Spleen (tissue), 11 donors: ENCODE results near the gene GPR152. TPM values are rescaled to one million over a fixed set of nuclear protein-coding genes. Genes with fewer than 3 reads are reported as not detected.
A peak's percentile ranks its signal among the peaks of the same experiment; 100 is the strongest.

ENCODE experiments used
- DNase-seq: peaks from one replicate; pipeline ENCODE4 v3.0.0-alpha.2; 2020
- H3K27ac ChIP-seq, 8 donors: fragments of 200-600 bp; sonication (generic) in 7 of 8; 1 replicate in 4 of 8; 2 replicates in 4 of 8; pipeline versions ENCODE4 v1.5.0 to v1.8.0; 2016 to 2021; ENCODE audit warnings: inconsistent platforms in 4 of 8, mild to moderate bottlenecking in 4 of 8, moderate library complexity in 1 of 8
- H3K27me3 ChIP-seq, 7 donors: fragments of 200-600 bp; sonication (generic) in 6 of 7; replicated peaks in 1 of 7; 1 replicate in 4 of 7; 2 replicates in 3 of 7; pipeline versions ENCODE4 v1.5.0 to v1.8.0; 2016 to 2021; ENCODE audit warnings: inconsistent platforms in 3 of 7, mild to moderate bottlenecking in 1 of 7
- H3K36me3 ChIP-seq, 6 donors: fragments of 200-600 bp; sonication (generic) in 5 of 6; 1 replicate in 4 of 6; 2 replicates in 2 of 6; pipeline versions ENCODE4 v1.5.0 to v1.8.0; 2016 to 2021; ENCODE audit warnings: inconsistent platforms in 2 of 6
- H3K4me1 ChIP-seq, 6 donors: fragments of 200-600 bp; sonication (generic) in 5 of 6; 1 replicate in 3 of 6; 2 replicates in 3 of 6; pipeline versions ENCODE4 v1.5.0 to v1.8.0; 2016 to 2021; ENCODE audit warnings: inconsistent platforms in 3 of 6
- H3K4me3 ChIP-seq, 8 donors: fragments of 200-600 bp; sonication (generic) in 7 of 8; 1 replicate in 4 of 8; 2 replicates in 4 of 8; pipeline versions ENCODE4 v1.5.0 to v1.8.0; 2016 to 2021; ENCODE audit warnings: inconsistent platforms in 4 of 8, mild to moderate bottlenecking in 4 of 8, moderate library complexity in 2 of 8
- H3K9me3 ChIP-seq, 8 donors: fragments of 200-600 bp; sonication (generic) in 7 of 8; 1 replicate in 4 of 8; 2 replicates in 4 of 8; pipeline versions ENCODE4 v1.5.0 to v1.8.0; 2016 to 2021; ENCODE audit warnings: inconsistent platforms in 4 of 8
- POLR2A ChIP-seq, 3 donors: fragments of 450-650 bp; IDR thresholded peaks; one replicate each; pipeline ENCODE4 v1.5.1; 2017; ENCODE audit warnings: antibody characterized with exemption in 3 of 3, mild to moderate bottlenecking in 1 of 3
- POLR2AphosphoS5 ChIP-seq, 3 donors: sonication (generic); formaldehyde crosslinking; IDR thresholded peaks; one replicate each; pipeline ENCODE4 v1.5.1; 2017; ENCODE audit warnings: antibody characterized with exemption in 3 of 3
- WGBS, 5 donors: extraction: QIAGEN DNeasy Blood & Tissue Kit in 3 of 5; methylation state at CpG; one replicate each; pipeline versions ENCODE4 v1.1.5 to v1.1.7; 2013 to 2018; 5-methylcytosine and 5-hydroxymethylcytosine counted together
- intact Hi-C: fragments of 100-400 bp; cut with DNase I; formaldehyde crosslinking; loops from one replicate; pipeline ENCODE4 v1.15.0; 2023; ENCODE audit warnings: low total_unique reads
- polyA plus RNA-seq, 3 donors: library from polyadenylated mRNA; stranded (reverse); fragments of 200-250 nt; gene quantifications; one replicate each; pipeline ENCODE4 v1.2.1, GENCODE V29; 2013
- total RNA-seq, 7 donors: library from RNA; depleted of rRNA in 3 of 7; stranded (reverse); fragments of >200 nt in 3 of 7; fragmentation: NEBNext Ultra II Directional in 4 of 7; extraction: Animal tissue kit (Norgen Biotek cat#: 25700) in 4 of 7; gene quantifications; one replicate each; pipeline versions ENCODE4 v1.1.0 to v1.2.1, GENCODE V29; 2016 to 2021
- TF ChIP-seq, protein P1 (sequence below), 11 experiments: fragments of 200-600 bp in 7 of 11; fragments of 450-650 bp in 4 of 11; sonication (generic) in 4 of 11; IDR thresholded peaks in 8 of 11; conservative IDR thresholded peaks in 3 of 11; 1 replicate in 7 of 11; 2 replicates in 4 of 11; pipeline versions ENCODE4 v1.4.0 to v1.8.0; 2016 to 2021; ENCODE audit warnings: antibody characterized with exemption in 11 of 11, inconsistent platforms in 4 of 11, mild to moderate bottlenecking in 1 of 11
- donor health status: healthy with polysubstance abuse.
- donor health status: DM: no; HTN: no; CAD: no; lungs with moderate emphysema.
- donor health status: DM: no; HTN: no; CAD: no.
- donor health status: Bipolar disorder and iron deficiency.
- donor health status: healthy.
- donor health status: DM: no; HTN: no; CAD: no.
- donor health status: DM: yes; HTN: yes; CAD: no.

Gene GPR152
- total and polyA plus RNA-seq, 10 donors = 0.10 TPM; not detected in 9

DNA sequence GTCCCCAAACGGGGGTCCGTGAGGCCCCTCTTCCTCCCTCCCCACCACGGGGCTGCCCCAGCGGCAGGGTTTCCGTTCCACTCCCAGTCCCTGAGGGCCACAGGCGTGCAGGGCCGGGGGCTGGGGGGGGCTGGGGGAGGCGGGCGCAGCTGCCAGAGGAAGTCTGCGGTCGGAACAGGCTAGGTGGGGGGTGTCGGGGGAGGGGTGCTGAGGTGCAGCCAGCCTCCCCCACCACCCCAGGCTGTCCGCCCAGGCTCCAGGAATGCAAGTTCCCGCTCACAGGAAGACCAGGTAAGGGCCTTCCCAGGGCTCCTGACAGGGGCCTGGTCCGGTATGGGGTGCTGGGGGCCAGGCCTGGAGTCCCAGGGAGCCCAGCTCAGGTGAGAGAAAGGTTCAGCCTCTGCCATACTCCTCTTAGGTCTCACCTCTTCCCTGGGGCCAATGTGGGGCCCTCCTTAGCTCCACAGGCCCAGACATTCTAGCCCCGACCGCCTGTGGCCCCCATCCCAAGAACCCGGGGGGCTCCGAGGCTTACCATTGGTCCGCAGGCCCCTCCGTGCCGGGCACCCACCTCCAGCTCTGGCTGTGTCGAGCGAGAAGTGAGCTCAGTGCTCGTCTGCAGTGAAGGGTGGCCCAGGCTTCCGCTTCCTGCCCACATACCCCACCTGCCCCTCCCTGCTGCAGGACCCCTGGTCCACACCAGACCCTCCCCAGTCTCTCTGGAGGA, 15.3 kb downstream of the GPR152 start, which contains the start of gene PTPRCAP:
PTPRCAP (minus strand) TSS at position 601 of the 727 bp plus-strand sequence; CDS start at position 538, 63 bp downstream.
- Histone ChIP-seq H3K36me3 (peaks cover 6 to 99% (median 41%) of the 10 kb centered on the region in 6 donors), H3K27me3 (no peaks in the 10 kb centered on the region), H3K27ac (peak within 1 kb of the TSS; percentile 68 to 97 (median 90)), H3K9me3 (no peaks in the 10 kb centered on the region), H3K4me3 (peak within 1 kb of the TSS; percentile 67 to 95 (median 76)), H3K4me1 (peaks cover 42 to 100% (median 98%) of the 10 kb centered on the region in 6 donors)
- WGBS, 5 donors = 0 to 46% (median 25%) methylated on average over 10 to 26 of the region's 26 CpGs
- intact Hi-C loops = no loop called here
- DNase-seq = peak; percentile 96
- TF ChIP-seq POLR2A (IDR thresholded peaks at IDR 0.05) = peak in 2 of 3 donors; percentile 64 to 72
- peak; percentile 93 to 97 (median 97) for TF ChIP-seq POLR2AphosphoS5 (IDR thresholded peaks at IDR 0.05)
- TF ChIP-seq, protein P1, sequence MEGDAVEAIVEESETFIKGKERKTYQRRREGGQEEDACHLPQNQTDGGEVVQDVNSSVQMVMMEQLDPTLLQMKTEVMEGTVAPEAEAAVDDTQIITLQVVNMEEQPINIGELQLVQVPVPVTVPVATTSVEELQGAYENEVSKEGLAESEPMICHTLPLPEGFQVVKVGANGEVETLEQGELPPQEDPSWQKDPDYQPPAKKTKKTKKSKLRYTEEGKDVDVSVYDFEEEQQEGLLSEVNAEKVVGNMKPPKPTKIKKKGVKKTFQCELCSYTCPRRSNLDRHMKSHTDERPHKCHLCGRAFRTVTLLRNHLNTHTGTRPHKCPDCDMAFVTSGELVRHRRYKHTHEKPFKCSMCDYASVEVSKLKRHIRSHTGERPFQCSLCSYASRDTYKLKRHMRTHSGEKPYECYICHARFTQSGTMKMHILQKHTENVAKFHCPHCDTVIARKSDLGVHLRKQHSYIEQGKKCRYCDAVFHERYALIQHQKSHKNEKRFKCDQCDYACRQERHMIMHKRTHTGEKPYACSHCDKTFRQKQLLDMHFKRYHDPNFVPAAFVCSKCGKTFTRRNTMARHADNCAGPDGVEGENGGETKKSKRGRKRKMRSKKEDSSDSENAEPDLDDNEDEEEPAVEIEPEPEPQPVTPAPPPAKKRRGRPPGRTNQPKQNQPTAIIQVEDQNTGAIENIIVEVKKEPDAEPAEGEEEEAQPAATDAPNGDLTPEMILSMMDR (IDR thresholded peaks at IDR 0.05 in 8 of 11, conservative IDR thresholded peaks at IDR 0.05 in 3 of 11) = no peak

DNA sequence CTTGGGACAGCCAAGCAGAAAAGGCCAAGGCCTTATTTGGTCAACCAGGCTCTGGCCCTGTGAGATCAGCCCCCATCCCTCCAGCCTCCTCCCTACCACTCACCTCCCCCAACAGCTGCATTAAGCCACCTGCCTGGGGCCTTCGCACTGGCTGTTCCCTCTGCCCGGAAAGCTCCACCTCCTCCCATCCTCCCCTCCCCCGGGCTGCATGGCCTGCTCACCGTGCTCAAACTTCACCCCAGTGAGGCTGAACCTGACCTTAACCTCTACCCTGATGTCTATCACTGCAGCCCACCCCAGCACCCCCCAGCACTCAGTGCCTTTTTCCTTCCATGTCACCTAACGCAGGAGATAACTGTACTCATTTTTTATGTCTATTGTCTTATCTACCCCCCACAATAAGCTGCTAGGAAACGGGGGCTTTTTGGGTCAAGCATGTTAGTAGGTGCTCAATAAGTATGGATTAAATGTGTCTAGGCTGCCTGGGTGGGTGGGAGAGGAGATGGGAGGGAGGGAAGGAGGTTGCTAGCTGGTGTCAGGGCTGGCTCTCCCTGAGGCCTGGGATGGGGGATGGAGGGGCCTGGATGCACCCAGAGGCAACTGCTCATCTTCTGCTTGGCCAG, 16.0 kb downstream of the GPR152 start:
- peak; percentile 92 for DNase-seq
- peaks cover 6 to 99% (median 47%) of the 10 kb centered on the region in 6 donors for H3K36me3 ChIP-seq
- peaks cover 42 to 100% (median 94%) of the 10 kb centered on the region in 6 donors for H3K4me1 ChIP-seq
- no peaks in the 10 kb centered on the region for H3K9me3 ChIP-seq
- 13 to 33% (median 24%) methylated on average over 6 of the region's 6 CpGs for WGBS, 5 donors
- peak overlapping the region; percentile 68 to 97 (median 90) for H3K27ac ChIP-seq
- H3K4me3 ChIP-seq = peak overlapping the region; percentile 67 to 95 (median 76)
- intact Hi-C loops = no loop called here
- H3K27me3 ChIP-seq = no peaks in the 10 kb centered on the region
- TF ChIP-seq POLR2AphosphoS5 (IDR thresholded peaks at IDR 0.05) (peak in 2 of 3 donors; percentile 53 to 63), POLR2A (IDR thresholded peaks at IDR 0.05) (no peak)
- TF ChIP-seq, protein P1 (IDR thresholded peaks at IDR 0.05 in 8 of 11, conservative IDR thresholded peaks at IDR 0.05 in 3 of 11) = no peak

DNA sequence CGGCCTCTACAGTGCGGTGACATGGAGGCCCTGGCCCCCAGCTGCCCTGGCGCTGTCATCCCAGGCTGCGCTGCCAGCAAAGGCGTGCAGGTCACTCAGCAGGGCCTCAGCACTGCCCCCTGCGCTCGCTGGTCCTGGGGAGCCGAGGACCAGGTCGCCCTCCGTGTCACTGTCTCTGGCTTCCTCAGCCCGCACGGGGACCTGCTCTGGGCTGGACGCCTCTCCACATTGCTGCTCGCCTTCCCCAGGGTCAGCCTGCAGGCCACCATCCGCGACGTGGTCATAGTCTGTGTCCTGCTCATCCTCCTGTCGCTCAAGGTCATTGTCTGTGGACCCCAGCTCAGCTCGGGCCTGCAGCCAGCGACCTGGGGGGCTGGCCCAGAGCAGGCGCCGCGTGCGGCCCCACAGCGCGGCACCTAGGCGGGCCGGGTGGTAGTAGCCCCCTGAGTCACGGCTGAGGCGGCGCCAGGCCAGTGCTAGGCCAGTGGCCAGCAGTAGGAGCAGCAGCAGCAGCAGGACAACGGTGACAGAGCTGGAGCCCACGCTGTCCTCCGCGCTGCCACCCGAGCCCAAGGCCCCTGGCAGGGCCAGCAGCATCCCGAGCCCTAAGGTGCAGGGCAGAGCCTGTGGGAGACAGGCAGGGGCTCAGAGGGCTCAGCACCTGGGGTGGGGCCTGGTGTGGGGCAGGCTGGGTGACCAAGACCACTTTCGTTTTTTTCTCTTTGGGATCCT, 16.6 kb downstream of the GPR152 start:
- 44 to 78% (median 72%) methylated on average over 20 to 38 of the region's 38 CpGs for WGBS, 5 donors

More for the DNA sequence above, 16.6 kb downstream of the GPR152 start:
- peak; percentile 86 for DNase-seq
- H3K4me3 ChIP-seq = peak overlapping the region; percentile 67 to 95 (median 76)
- H3K4me1 ChIP-seq = peaks cover 37 to 100% (median 88%) of the 10 kb centered on the region in 6 donors
- no peaks in the 10 kb centered on the region for H3K27me3 ChIP-seq
- H3K9me3 ChIP-seq = no peaks in the 10 kb centered on the region
- peak in 1 of 3 donors; percentile 11 for TF ChIP-seq POLR2A (IDR thresholded peaks at IDR 0.05)
- TF ChIP-seq, protein P1 (IDR thresholded peaks at IDR 0.05 in 8 of 11, conservative IDR thresholded peaks at IDR 0.05 in 3 of 11) = no peak
- peak; percentile 23 to 78 (median 46) for TF ChIP-seq POLR2AphosphoS5 (IDR thresholded peaks at IDR 0.05)
- peaks cover 6 to 99% (median 53%) of the 10 kb centered on the region in 6 donors for H3K36me3 ChIP-seq
- intact Hi-C loops = no loop called here
- peak overlapping the region in 7 of 8 donors; percentile 48 to 97 (median 94) for H3K27ac ChIP-seq
